H9 (cell line): ENCODE data around the gene PAM. TPM values are rescaled to one million over a fixed set of nuclear protein-coding genes. Genes with fewer than 3 reads are reported as not detected.

Experiments used
- DNase-seq: peaks from one replicate; pipeline ENCODE4 v3.0.0-alpha.2; 2017
- H2AFZ ChIP-seq: one replicate; pipeline ENCODE4 v1.6.1; 2013; ENCODE audit warnings: mild to moderate bottlenecking, low read length, control low read depth, moderate library complexity
- H2AK5ac ChIP-seq: 2 replicates; pipeline ENCODE4 v1.6.1; 2013; ENCODE audit warnings: low read length, control low read depth, mixed read lengths; ENCODE audit not compliant: insufficient read length
- H2BK120ac ChIP-seq: one replicate; pipeline ENCODE4 v1.6.1; 2013; ENCODE audit warnings: low read depth, mild to moderate bottlenecking, low read length, control low read depth, inconsistent platforms; ENCODE audit not compliant: poor library complexity, severe bottlenecking
- H2BK12ac ChIP-seq: 2 replicates; pipeline ENCODE4 v1.6.1; 2013; ENCODE audit warnings: low read length, control low read depth, mixed read lengths, low read depth; ENCODE audit not compliant: insufficient read length
- H2BK15ac ChIP-seq: 2 replicates; pipeline ENCODE4 v1.6.1; 2013; ENCODE audit warnings: low read depth, low read length, control low read depth
- H2BK20ac ChIP-seq: one replicate; pipeline ENCODE4 v1.6.1; 2013; ENCODE audit warnings: low read depth, mild to moderate bottlenecking, low read length, control low read depth, inconsistent platforms; ENCODE audit not compliant: poor library complexity, severe bottlenecking
- H2BK5ac ChIP-seq: 2 replicates; pipeline ENCODE4 v1.6.1; 2013; ENCODE audit warnings: low read length, control low read depth, mixed read lengths; ENCODE audit not compliant: insufficient read length
- H3K14ac ChIP-seq: 2 replicates; pipeline ENCODE4 v1.6.1; 2013; ENCODE audit warnings: low read length, control low read depth; ENCODE audit not compliant: insufficient read depth
- H3K18ac ChIP-seq: 2 replicates; pipeline ENCODE4 v1.6.1; 2013; ENCODE audit warnings: low read depth, mild to moderate bottlenecking, mixed read lengths, low read length, control low read depth; ENCODE audit not compliant: insufficient read length
- H3K23ac ChIP-seq: 2 replicates; pipeline ENCODE4 v1.6.1; 2013; ENCODE audit warnings: low read length, control low read depth, mixed read lengths, low read depth; ENCODE audit not compliant: insufficient read length
- H3K23me2 ChIP-seq: 2 replicates; pipeline ENCODE4 v1.6.1; 2013; ENCODE audit warnings: low read depth, mild to moderate bottlenecking, mixed read lengths, low read length, control low read depth; ENCODE audit not compliant: insufficient read length, poor library complexity, severe bottlenecking
- H3K27ac ChIP-seq: 2 replicates; pipeline ENCODE4 v1.5.1; 2013; ENCODE audit warnings: low read length, control low read depth, mixed read lengths, low read depth; ENCODE audit not compliant: insufficient read length
- H3K27me3 ChIP-seq: 2 replicates; pipeline ENCODE4 v1.6.1; 2013; ENCODE audit warnings: low read length, control low read depth, inconsistent platforms; ENCODE audit not compliant: insufficient read depth
- H3K4ac ChIP-seq: 2 replicates; pipeline ENCODE4 v1.6.1; 2013; ENCODE audit warnings: low read depth, mild to moderate bottlenecking, control low read depth, inconsistent platforms, low read length, moderate library complexity
- H3K4me1 ChIP-seq: 2 replicates; pipeline ENCODE4 v1.6.1; 2013; ENCODE audit warnings: low read length, control low read depth, inconsistent platforms; ENCODE audit not compliant: insufficient read depth
- H3K4me2 ChIP-seq: 2 replicates; pipeline ENCODE4 v1.6.1; 2013; ENCODE audit warnings: low read length, control low read depth, mixed read lengths; ENCODE audit not compliant: insufficient read length, insufficient read depth
- H3K56ac ChIP-seq: 2 replicates; pipeline ENCODE4 v1.6.1; 2013; ENCODE audit warnings: low read depth, mild to moderate bottlenecking, mixed read lengths, low read length, control low read depth; ENCODE audit not compliant: insufficient read length
- H3K79me1 ChIP-seq: 2 replicates; pipeline ENCODE4 v1.6.1; 2013; ENCODE audit warnings: low read depth, mild to moderate bottlenecking, moderate library complexity, low read length, control low read depth, inconsistent platforms; ENCODE audit not compliant: insufficient read depth, poor library complexity, severe bottlenecking
- H3K79me2 ChIP-seq: 2 replicates; pipeline ENCODE4 v1.6.1; 2013; ENCODE audit warnings: low read length, control low read depth, inconsistent platforms; ENCODE audit not compliant: insufficient read depth
- H3K9ac ChIP-seq: 2 replicates; pipeline ENCODE4 v1.6.1; 2013; ENCODE audit warnings: low read length, control low read depth, mixed read lengths; ENCODE audit not compliant: insufficient read length; ENCODE audit errors: extremely low read depth
- H3K9me3 ChIP-seq: one replicate; pipeline ENCODE4 v1.6.1; 2013; ENCODE audit warnings: low read depth, low read length, inconsistent platforms; ENCODE audit not compliant: control insufficient read depth
- H3T11ph ChIP-seq: one replicate; pipeline ENCODE4 v1.6.1; 2013; ENCODE audit warnings: mild to moderate bottlenecking, low read length, control low read depth, inconsistent platforms
- H4K20me1 ChIP-seq: one replicate; pipeline ENCODE4 v1.6.1; 2013; ENCODE audit not compliant: control insufficient read depth, insufficient read length, insufficient read depth
- H4K5ac ChIP-seq: 2 replicates; pipeline ENCODE4 v1.6.1; 2013; ENCODE audit warnings: low read depth, mild to moderate bottlenecking, mixed read lengths, low read length, control low read depth; ENCODE audit not compliant: insufficient read length
- H4K8ac ChIP-seq: replicated peaks from 2 replicates; pipeline ENCODE4 v1.6.1; 2013; ENCODE audit warnings: low read length, control low read depth, mixed read lengths, low read depth; ENCODE audit not compliant: insufficient read length
- H4K91ac ChIP-seq: 2 replicates; pipeline ENCODE4 v1.6.1; 2013; ENCODE audit warnings: low read depth, mild to moderate bottlenecking, moderate library complexity, mixed read lengths, low read length, control low read depth; ENCODE audit not compliant: insufficient read length
- H3K27ac Mint-ChIP-seq, 3 experiments: 2 replicates in 2 of 3; 3 replicates in 1 of 3; pipeline ENCODE4 v1.8.0; 2020 to 2021; ENCODE audit warnings: mixed read lengths in 3 of 3, mild to moderate bottlenecking in 1 of 3, moderate library complexity in 1 of 3
- H3K27me3 Mint-ChIP-seq: 2 replicates; pipeline ENCODE4 v1.8.0; 2021; ENCODE audit warnings: low read depth, mild to moderate bottlenecking, moderate library complexity, mixed read lengths
- H3K36me3 Mint-ChIP-seq, 3 experiments: 2 replicates in 2 of 3; 3 replicates in 1 of 3; pipeline ENCODE4 v1.8.0; 2020 to 2021; ENCODE audit warnings: low read depth in 3 of 3, mixed read lengths in 3 of 3; ENCODE audit not compliant: insufficient read depth in 1 of 3
- H3K4me1 Mint-ChIP-seq, 2 experiments: 2 replicates each; pipeline ENCODE4 v1.8.0; 2020; ENCODE audit warnings: mixed read lengths in 2 of 2
- H3K4me3 Mint-ChIP-seq, 2 experiments: 2 replicates in 1 of 2; 3 replicates in 1 of 2; pipeline ENCODE4 v1.8.0; 2020 to 2021; ENCODE audit warnings: mild to moderate bottlenecking in 2 of 2, mixed read lengths in 2 of 2, moderate library complexity in 1 of 2
- H3K9me3 Mint-ChIP-seq, 2 experiments: 2 replicates in 1 of 2; 3 replicates in 1 of 2; pipeline ENCODE4 v1.8.0; 2020; ENCODE audit warnings: mild to moderate bottlenecking in 2 of 2, mixed read lengths in 2 of 2, moderate library complexity in 1 of 2
- WGBS: extraction: QIAGEN DNeasy Blood & Tissue Kit; methylation state at CpG from one replicate; pipeline ENCODE4 v1.1.7; 2013; ENCODE audit warnings: missing lambda C conversion rate, low lambda C conversion rate, mixed read lengths; ENCODE audit not compliant: insufficient read length; ENCODE audit errors: extremely low coverage; 5-methylcytosine and 5-hydroxymethylcytosine counted together
- total RNA-seq: library from RNA; stranded (reverse); gene quantifications from 2 replicates; pipeline ENCODE4 v1.2.1, GENCODE V29; 2021
- TF ChIP-seq, protein P1 (sequence below): fragments of 200-600 bp; sonication (generic); conservative IDR thresholded peaks from 3 replicates; pipeline ENCODE4 v1.8.0; 2021; ENCODE audit warnings: antibody characterized with exemption, mild to moderate bottlenecking

Gene PAM
- total RNA-seq, 1 experiment from 2014 or later = 31.5 TPM

DNA sequence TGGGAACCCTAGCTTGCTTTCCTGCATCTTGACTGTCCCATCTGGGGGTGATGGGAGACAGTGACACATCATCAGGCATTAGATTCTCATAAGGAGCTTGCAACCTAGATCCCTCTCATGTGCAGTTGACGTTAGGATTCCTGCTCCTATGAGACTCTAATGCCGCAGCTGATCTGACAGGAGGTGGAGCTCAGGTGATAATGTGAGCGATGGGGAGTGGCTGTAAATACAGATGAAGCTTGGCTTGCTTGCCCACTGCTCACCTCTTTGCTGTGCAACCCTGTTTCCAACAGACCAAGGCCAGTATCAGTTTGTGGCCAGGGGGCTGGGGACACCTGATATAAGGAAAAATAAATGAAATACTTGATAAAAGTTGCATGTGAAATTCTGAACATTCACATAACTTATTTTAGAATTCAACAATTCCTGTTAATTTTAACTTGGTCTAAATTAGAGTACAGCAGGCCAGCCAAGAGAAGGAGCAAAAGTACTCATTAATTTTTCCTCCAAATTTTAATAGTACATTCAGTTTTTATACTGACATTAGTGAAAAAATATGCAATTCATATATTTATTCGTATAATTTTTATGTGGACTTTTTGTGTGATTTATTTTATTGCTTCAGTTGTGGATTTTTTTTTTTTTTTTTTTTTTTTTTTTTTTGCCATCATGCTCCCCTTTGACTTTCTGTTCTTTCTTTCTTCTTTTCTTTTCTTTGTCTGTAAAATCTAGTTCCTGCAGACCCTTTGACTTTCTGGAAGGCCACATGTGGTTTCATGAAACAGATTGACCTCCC is 11.4 kb downstream of the PAM start:
- peaks cover 26 to 32% of the 10 kb centered on the region in 2 experiments for H3K4me1 Mint-ChIP-seq
- no peaks in the 10 kb centered on the region for H3K36me3 Mint-ChIP-seq
- Histone ChIP-seq H3K4me2 (no peak overlapping the region), H3K56ac (no peak overlapping the region), H3K23me2 (no peaks in the 10 kb centered on the region), H3K27ac (no peak overlapping the region), H3K18ac (no peak overlapping the region), H3K14ac (no peak overlapping the region), H3K79me1 (no peaks in the 10 kb centered on the region), H3K9me3 (no peaks in the 10 kb centered on the region), H2AK5ac (no peak overlapping the region), H2BK20ac (no peak overlapping the region), H4K5ac (no peak overlapping the region), H3K79me2 (no peaks in the 10 kb centered on the region; the same call in 1 of the 2 replicates), H3K23ac (no peak overlapping the region), H2BK120ac (no peak overlapping the region), H3K4me1 (peaks cover 6% of the 10 kb centered on the region; the same call in 1 of the 2 replicates), H3K9ac (no peak overlapping the region), H2BK12ac (no peak overlapping the region), H2AFZ (no peak overlapping the region), H2BK5ac (no peak overlapping the region), H4K8ac (no peak overlapping the region), H3T11ph (no peak overlapping the region), H3K27me3 (no peaks in the 10 kb centered on the region), H2BK15ac (no peak overlapping the region), H4K91ac (no peak overlapping the region), H3K4ac (no peak overlapping the region), H4K20me1 (no peaks in the 10 kb centered on the region)
- WGBS = 100% methylated on average over 1 of the region's 4 CpGs
- no peak overlapping the region for H3K4me3 Mint-ChIP-seq
- TF ChIP-seq, protein P1, sequence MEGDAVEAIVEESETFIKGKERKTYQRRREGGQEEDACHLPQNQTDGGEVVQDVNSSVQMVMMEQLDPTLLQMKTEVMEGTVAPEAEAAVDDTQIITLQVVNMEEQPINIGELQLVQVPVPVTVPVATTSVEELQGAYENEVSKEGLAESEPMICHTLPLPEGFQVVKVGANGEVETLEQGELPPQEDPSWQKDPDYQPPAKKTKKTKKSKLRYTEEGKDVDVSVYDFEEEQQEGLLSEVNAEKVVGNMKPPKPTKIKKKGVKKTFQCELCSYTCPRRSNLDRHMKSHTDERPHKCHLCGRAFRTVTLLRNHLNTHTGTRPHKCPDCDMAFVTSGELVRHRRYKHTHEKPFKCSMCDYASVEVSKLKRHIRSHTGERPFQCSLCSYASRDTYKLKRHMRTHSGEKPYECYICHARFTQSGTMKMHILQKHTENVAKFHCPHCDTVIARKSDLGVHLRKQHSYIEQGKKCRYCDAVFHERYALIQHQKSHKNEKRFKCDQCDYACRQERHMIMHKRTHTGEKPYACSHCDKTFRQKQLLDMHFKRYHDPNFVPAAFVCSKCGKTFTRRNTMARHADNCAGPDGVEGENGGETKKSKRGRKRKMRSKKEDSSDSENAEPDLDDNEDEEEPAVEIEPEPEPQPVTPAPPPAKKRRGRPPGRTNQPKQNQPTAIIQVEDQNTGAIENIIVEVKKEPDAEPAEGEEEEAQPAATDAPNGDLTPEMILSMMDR = no peak
- no peaks in the 10 kb centered on the region for H3K27me3 Mint-ChIP-seq
- H3K27ac Mint-ChIP-seq = no peak overlapping the region
- H3K9me3 Mint-ChIP-seq = no peaks in the 10 kb centered on the region
- DNase-seq = no peak
